Inflammatory macrophage treated with lipopolysaccharide for 1 hour (primary cell): ENCODE data around the gene ABCA8.

ENCODE experiments used
- DNase-seq, 2 donors: peaks; one replicate each; pipeline ENCODE4 v3.0.0-alpha.2; 2020 to 2022

Gene ABCA8

GRCh38 chr17:68941761-68942160, 13.4 kb downstream of the ABCA8 start:
- peak; percentile 15 to 43 for DNase-seq

- DNase-seq = no peak
These were observed 16.0 kb downstream of the ABCA8 start for GRCh38 chr17:68939195-68939594.

- DNase-seq = no peak
These were observed 17.2 kb downstream of the ABCA8 start for GRCh38 chr17:68937890-68938514.

- no peak for DNase-seq
These were observed 27.7 kb downstream of the ABCA8 start for GRCh38 chr17:68927516-68927915.

GRCh38 chr17:68924793-68925720, 30.1 kb downstream of the ABCA8 start:
- peak; percentile 31 to 54 for DNase-seq

- DNase-seq = no peak
These were observed 44.3 kb downstream of the ABCA8 start for GRCh38 chr17:68910789-68911431.

GRCh38 chr17:68910251-68910705, 44.9 kb downstream of the ABCA8 start:
- DNase-seq = no peak

- peak; percentile 87 to 95 for DNase-seq
These were observed 46.1 kb downstream of the ABCA8 start for GRCh38 chr17:68909066-68909465.

GRCh38 chr17:68908045-68908444, 47.1 kb downstream of the ABCA8 start:
- DNase-seq = peak in 1 of 2 donors; percentile 10

- peak in 1 of 2 donors; percentile 9 for DNase-seq
These were observed 48.6 kb downstream of the ABCA8 start for GRCh38 chr17:68906638-68907037.

- DNase-seq = no peak
These were observed 51.9 kb downstream of the ABCA8 start for GRCh38 chr17:68903286-68903685.

- DNase-seq = no peak
These were observed 57.6 kb downstream of the ABCA8 start for GRCh38 chr17:68897557-68897956.

GRCh38 chr17:68892658-68893057, 62.5 kb downstream of the ABCA8 start:
- no peak for DNase-seq

GRCh38 chr17:68892193-68892592, 63.0 kb downstream of the ABCA8 start:
- no peak for DNase-seq

- DNase-seq = no peak
These were observed 68.8 kb downstream of the ABCA8 start for GRCh38 chr17:68886401-68886800.

GRCh38 chr17:68884888-68885287, 70.3 kb downstream of the ABCA8 start:
- no peak for DNase-seq

GRCh38 chr17:68878226-68878885, 76.8 kb downstream of the ABCA8 start:
- DNase-seq = no peak

GRCh38 chr17:68871447-68871846, 83.7 kb downstream of the ABCA8 start:
- DNase-seq = no peak

GRCh38 chr17:68870976-68871375, 84.2 kb downstream of the ABCA8 start:
- DNase-seq = no peak

GRCh38 chr17:68870161-68870826, 84.9 kb downstream of the ABCA8 start:
- DNase-seq = peak; percentile 37 to 53

- DNase-seq = no peak
These were observed 86.5 kb downstream of the ABCA8 start for GRCh38 chr17:68868708-68869107.

- no peak for DNase-seq
These were observed 87.3 kb downstream of the ABCA8 start for GRCh38 chr17:68867759-68868516.
